ENCODE data around the gene CTAGE4.

Gene CTAGE4

DNA sequence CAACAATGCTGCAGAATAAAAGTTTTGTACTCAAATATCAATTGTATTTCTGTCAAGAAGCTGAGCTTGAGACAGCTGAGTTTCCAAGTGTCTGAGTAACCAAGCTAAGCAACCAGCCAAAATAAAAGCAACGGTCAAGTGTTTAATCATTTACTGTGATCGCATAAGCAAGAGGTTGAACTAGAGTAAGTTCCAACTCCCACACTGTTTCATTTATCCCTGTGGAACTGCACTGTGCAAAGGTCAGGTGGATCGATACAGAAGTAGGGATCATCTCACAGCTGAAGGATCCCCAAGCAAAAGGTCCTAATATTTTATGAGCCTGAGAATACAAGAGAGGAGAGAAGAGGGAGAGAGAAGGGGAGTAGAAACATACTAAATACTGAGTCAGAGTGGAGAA is 38.8 kb upstream of the CTAGE4 start:
- Histone ChIP-seq H3K27me3 (ENCODE audit: insufficient read depth, poor library complexity, severe bottlenecking) (no peaks in the 10 kb centered on the region), H3K27ac (replicated peaks) (no peak overlapping the region), H3K4me3 (replicated peaks; ENCODE audit: insufficient read depth, low read length) (no peak overlapping the region)
- TF ChIP-seq, protein P1, sequence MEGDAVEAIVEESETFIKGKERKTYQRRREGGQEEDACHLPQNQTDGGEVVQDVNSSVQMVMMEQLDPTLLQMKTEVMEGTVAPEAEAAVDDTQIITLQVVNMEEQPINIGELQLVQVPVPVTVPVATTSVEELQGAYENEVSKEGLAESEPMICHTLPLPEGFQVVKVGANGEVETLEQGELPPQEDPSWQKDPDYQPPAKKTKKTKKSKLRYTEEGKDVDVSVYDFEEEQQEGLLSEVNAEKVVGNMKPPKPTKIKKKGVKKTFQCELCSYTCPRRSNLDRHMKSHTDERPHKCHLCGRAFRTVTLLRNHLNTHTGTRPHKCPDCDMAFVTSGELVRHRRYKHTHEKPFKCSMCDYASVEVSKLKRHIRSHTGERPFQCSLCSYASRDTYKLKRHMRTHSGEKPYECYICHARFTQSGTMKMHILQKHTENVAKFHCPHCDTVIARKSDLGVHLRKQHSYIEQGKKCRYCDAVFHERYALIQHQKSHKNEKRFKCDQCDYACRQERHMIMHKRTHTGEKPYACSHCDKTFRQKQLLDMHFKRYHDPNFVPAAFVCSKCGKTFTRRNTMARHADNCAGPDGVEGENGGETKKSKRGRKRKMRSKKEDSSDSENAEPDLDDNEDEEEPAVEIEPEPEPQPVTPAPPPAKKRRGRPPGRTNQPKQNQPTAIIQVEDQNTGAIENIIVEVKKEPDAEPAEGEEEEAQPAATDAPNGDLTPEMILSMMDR (IDR thresholded peaks at IDR 0.05; ENCODE audit: insufficient read depth, low read length), result no peak
- TF ChIP-seq SPI1 (IDR thresholded peaks at IDR 0.05; ENCODE audit: borderline replicate concordance, low read depth) (no peak), GABPA (IDR thresholded peaks at IDR 0.05; ENCODE audit: low read depth) (no peak), POLR2AphosphoS5 (IDR thresholded peaks at IDR 0.05; ENCODE audit: low read depth) (no peak)
- TF ChIP-seq, protein P2, sequence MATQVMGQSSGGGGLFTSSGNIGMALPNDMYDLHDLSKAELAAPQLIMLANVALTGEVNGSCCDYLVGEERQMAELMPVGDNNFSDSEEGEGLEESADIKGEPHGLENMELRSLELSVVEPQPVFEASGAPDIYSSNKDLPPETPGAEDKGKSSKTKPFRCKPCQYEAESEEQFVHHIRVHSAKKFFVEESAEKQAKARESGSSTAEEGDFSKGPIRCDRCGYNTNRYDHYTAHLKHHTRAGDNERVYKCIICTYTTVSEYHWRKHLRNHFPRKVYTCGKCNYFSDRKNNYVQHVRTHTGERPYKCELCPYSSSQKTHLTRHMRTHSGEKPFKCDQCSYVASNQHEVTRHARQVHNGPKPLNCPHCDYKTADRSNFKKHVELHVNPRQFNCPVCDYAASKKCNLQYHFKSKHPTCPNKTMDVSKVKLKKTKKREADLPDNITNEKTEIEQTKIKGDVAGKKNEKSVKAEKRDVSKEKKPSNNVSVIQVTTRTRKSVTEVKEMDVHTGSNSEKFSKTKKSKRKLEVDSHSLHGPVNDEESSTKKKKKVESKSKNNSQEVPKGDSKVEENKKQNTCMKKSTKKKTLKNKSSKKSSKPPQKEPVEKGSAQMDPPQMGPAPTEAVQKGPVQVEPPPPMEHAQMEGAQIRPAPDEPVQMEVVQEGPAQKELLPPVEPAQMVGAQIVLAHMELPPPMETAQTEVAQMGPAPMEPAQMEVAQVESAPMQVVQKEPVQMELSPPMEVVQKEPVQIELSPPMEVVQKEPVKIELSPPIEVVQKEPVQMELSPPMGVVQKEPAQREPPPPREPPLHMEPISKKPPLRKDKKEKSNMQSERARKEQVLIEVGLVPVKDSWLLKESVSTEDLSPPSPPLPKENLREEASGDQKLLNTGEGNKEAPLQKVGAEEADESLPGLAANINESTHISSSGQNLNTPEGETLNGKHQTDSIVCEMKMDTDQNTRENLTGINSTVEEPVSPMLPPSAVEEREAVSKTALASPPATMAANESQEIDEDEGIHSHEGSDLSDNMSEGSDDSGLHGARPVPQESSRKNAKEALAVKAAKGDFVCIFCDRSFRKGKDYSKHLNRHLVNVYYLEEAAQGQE (IDR thresholded peaks at IDR 0.05; ENCODE audit: insufficient replicate concordance, low read depth), result no peak
- DNase-seq (ENCODE audit: low read depth in 1 of 2, low spot score in 1 of 2), result no peak

DNA sequence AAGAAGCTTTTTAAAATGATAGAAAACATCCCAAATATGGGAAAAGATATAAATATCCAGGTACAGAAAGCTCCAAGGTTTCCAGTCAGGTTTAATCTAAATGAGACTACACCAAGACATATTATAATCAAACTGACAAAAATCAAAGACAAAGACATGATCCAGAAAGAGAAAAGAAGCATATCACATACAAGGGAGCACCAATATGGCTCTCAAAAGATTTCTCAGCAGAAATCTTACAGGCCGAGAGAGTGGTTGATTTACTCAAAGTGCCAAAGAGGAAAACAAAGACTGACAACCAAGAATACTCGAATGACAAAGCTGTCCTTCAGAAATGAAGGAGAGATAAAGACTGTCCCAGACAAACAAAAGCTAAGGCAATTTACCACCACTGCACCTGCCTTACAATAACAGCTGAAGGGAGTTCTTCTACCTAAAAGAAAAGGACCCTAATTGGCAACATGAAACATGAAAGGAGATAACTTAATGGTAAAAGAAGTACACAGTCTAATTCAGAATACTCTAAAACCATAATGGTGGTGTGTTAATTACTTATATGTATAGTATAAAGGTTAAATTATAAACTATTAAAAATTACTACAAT is 34.9 kb upstream of the CTAGE4 start:
- Histone ChIP-seq H3K27ac (replicated peaks) (no peak overlapping the region), H3K4me3 (replicated peaks; ENCODE audit: insufficient read depth, low read length) (no peak overlapping the region), H3K27me3 (ENCODE audit: insufficient read depth, poor library complexity, severe bottlenecking) (no peaks in the 10 kb centered on the region)
- no peak for DNase-seq (ENCODE audit: low read depth in 1 of 2, low spot score in 1 of 2)
- TF ChIP-seq, protein P2 (IDR thresholded peaks at IDR 0.05; ENCODE audit: insufficient replicate concordance, low read depth), result no peak
- TF ChIP-seq, protein P1 (IDR thresholded peaks at IDR 0.05; ENCODE audit: insufficient read depth, low read length), result no peak
- TF ChIP-seq GABPA (IDR thresholded peaks at IDR 0.05; ENCODE audit: low read depth) (no peak), SPI1 (IDR thresholded peaks at IDR 0.05; ENCODE audit: borderline replicate concordance, low read depth) (no peak), POLR2AphosphoS5 (IDR thresholded peaks at IDR 0.05; ENCODE audit: low read depth) (no peak)

DNA sequence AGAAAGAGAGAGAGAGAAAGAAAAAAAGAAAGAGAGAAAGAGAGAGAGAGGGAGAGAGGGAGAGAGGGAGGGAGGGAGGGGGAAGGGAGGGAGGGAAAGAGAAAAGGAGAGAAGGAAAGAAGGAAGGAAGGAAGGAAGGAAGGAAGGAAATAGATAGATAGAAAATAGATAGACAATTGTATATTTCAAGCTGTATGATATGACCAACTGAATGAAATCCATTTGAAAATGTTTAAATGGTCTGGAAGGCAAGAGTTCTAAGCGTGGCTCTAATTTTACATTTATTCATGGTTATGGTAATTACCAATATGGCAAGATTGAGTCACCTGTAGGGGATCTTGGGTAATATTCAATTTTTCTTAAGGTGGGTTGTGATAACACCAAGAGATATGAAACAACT is 24.4 kb upstream of the CTAGE4 start:
- Histone ChIP-seq H3K27me3 (ENCODE audit: insufficient read depth, poor library complexity, severe bottlenecking) (peaks cover 3% of the 10 kb centered on the region), H3K27ac (replicated peaks) (no peak overlapping the region), H3K4me3 (replicated peaks; ENCODE audit: insufficient read depth, low read length) (no peak overlapping the region)
- no peak for TF ChIP-seq GABPA (IDR thresholded peaks at IDR 0.05; ENCODE audit: low read depth)
- no peak for TF ChIP-seq SPI1 (IDR thresholded peaks at IDR 0.05; ENCODE audit: borderline replicate concordance, low read depth)
- TF ChIP-seq, protein P1 (IDR thresholded peaks at IDR 0.05; ENCODE audit: insufficient read depth, low read length), result no peak
- no peak for TF ChIP-seq POLR2AphosphoS5 (IDR thresholded peaks at IDR 0.05; ENCODE audit: low read depth)
- TF ChIP-seq, protein P2 (IDR thresholded peaks at IDR 0.05; ENCODE audit: insufficient replicate concordance, low read depth), result no peak
- DNase-seq (ENCODE audit: low read depth in 1 of 2, low spot score in 1 of 2), result no peak
